Measurements from ENCODE around the gene CACNB3. TPM values are rescaled to one million over a fixed set of nuclear protein-coding genes. Genes with fewer than 3 reads are reported as not detected.

The CACNB3 gene
- total RNA-seq = 10 to 100 TPM; 10.2 to 47.0 (median 35.6) TPM

GRCh38 chr12:48817873-48818830 lies at the start of gene CACNB3:
Gene CACNB3, plus strand, starts transcription at chr12:48818496. Its CDS starts 434 bp downstream, at chr12:48818930.
- H3K36me3 ChIP-seq = no peaks in the 10 kb centered on the region
- peak within 1 kb of the TSS in 3 of 4 donors; percentile 29 to 59 (median 53) for H3K27ac ChIP-seq
- H3K27me3 ChIP-seq = no peaks in the 10 kb centered on the region
- peak; percentile 78 to 92 (median 86) for DNase-seq
- peaks cover 0 to 30% (median 7%) of the 10 kb centered on the region in 4 donors for H3K4me1 ChIP-seq
- H3K9me3 ChIP-seq = no peaks in the 10 kb centered on the region
- TF ChIP-seq POLR2A (IDR thresholded peaks at IDR 0.05) (peak in 1 of 2 donors; percentile 26), CTCF (IDR thresholded peaks at IDR 0.05) (no peak)
- peak within 1 kb of the TSS; percentile 59 to 91 (median 78) for H3K4me3 ChIP-seq

GRCh38 chr12:48768736-48769135 lies 49.6 kb upstream of the CACNB3 start:
- H3K36me3 ChIP-seq = peaks cover 0 to 66% (median 0%) of the 10 kb centered on the region in 3 donors
- no peak for TF ChIP-seq POLR2A (IDR thresholded peaks at IDR 0.05)
- no peak for TF ChIP-seq CTCF (IDR thresholded peaks at IDR 0.05)
- no peak for DNase-seq

GRCh38 chr12:48770756-48771155 lies 47.5 kb upstream of the CACNB3 start:
- no peak overlapping the region for H3K4me3 ChIP-seq
- TF ChIP-seq CTCF (IDR thresholded peaks at IDR 0.05) = no peak
- no peak for TF ChIP-seq POLR2A (IDR thresholded peaks at IDR 0.05)
- H3K4me1 ChIP-seq = peaks cover 0 to 5% (median 2%) of the 10 kb centered on the region in 4 donors
- H3K36me3 ChIP-seq = peaks cover 0 to 83% (median 0%) of the 10 kb centered on the region in 3 donors
- no peaks in the 10 kb centered on the region for H3K27me3 ChIP-seq
- no peak for DNase-seq
- H3K27ac ChIP-seq = no peak overlapping the region
- H3K9me3 ChIP-seq = no peaks in the 10 kb centered on the region

More at GRCh38 chr12:48768736-48769135, 49.6 kb upstream of the CACNB3 start:
- no peak overlapping the region for H3K4me3 ChIP-seq
- H3K9me3 ChIP-seq = no peaks in the 10 kb centered on the region
- H3K27me3 ChIP-seq = no peaks in the 10 kb centered on the region
- peaks cover 0 to 12% (median 4%) of the 10 kb centered on the region in 4 donors for H3K4me1 ChIP-seq
- H3K27ac ChIP-seq = no peak overlapping the region

- no peaks in the 10 kb centered on the region for H3K9me3 ChIP-seq
- no peak for TF ChIP-seq CTCF (IDR thresholded peaks at IDR 0.05)
- TF ChIP-seq POLR2A (IDR thresholded peaks at IDR 0.05) = no peak
- H3K27ac ChIP-seq = no peak overlapping the region
- H3K4me1 ChIP-seq = no peaks in the 10 kb centered on the region
- H3K4me3 ChIP-seq = no peak overlapping the region
- H3K27me3 ChIP-seq = no peaks in the 10 kb centered on the region
- peaks cover 0 to 90% (median 0%) of the 10 kb centered on the region in 3 donors for H3K36me3 ChIP-seq
- no peak for DNase-seq
Observed at GRCh38 chr12:48771588-48772112, 46.6 kb upstream of the CACNB3 start.

GRCh38 chr12:48773686-48774085 lies 44.6 kb upstream of the CACNB3 start:
- Histone ChIP-seq H3K9me3 (no peaks in the 10 kb centered on the region), H3K4me3 (no peak overlapping the region), H3K4me1 (no peaks in the 10 kb centered on the region), H3K27ac (no peak overlapping the region), H3K27me3 (no peaks in the 10 kb centered on the region), H3K36me3 (peaks cover 0 to 88% (median 0%) of the 10 kb centered on the region in 3 donors)
- TF ChIP-seq CTCF (IDR thresholded peaks at IDR 0.05) (no peak), POLR2A (IDR thresholded peaks at IDR 0.05) (no peak)
- DNase-seq = no peak
